ENCODE data around the gene TNFSF13. TPM values are rescaled to one million over a fixed set of nuclear protein-coding genes. Genes with fewer than 3 reads are reported as not detected.

TNFSF13 gene
- total and polyA plus RNA-seq, 2 experiments from 2014 or later = 3.9 to 7.4 TPM

- Histone ChIP-seq H3K9me3 (ENCODE audit: low read depth) (no peaks in the 10 kb centered on the region), H3K4me3 (peak overlapping the region; percentile 61), H3K27ac (no peak overlapping the region), H3K36me3 (peaks cover 27% of the 10 kb centered on the region), H3K4me1 (ENCODE audit: low read depth) (peaks cover 11% of the 10 kb centered on the region), H3K27me3 (no peaks in the 10 kb centered on the region)
- no peak for TF ChIP-seq CTCF (IDR thresholded peaks at IDR 0.05; ENCODE audit: low read depth, low read length)
- DNase-seq (ENCODE audit: low read depth in 1 of 2, low spot score in 1 of 2) = no peak
Observed at GRCh38 chr17:7563115-7563869, 4.7 kb downstream of the TNFSF13 start.

GRCh38 chr17:7569571-7569970 is 11.0 kb downstream of the TNFSF13 start:
- no peaks in the 10 kb centered on the region for H3K4me1 ChIP-seq (ENCODE audit: low read depth)
- H3K27me3 ChIP-seq = no peaks in the 10 kb centered on the region
- DNase-seq (ENCODE audit: low read depth in 1 of 2, low spot score in 1 of 2) = no peak
- TF ChIP-seq CTCF (IDR thresholded peaks at IDR 0.05; ENCODE audit: low read depth, low read length) = no peak
- no peak overlapping the region for H3K27ac ChIP-seq
- H3K36me3 ChIP-seq = peaks cover 24% of the 10 kb centered on the region
- H3K9me3 ChIP-seq (ENCODE audit: low read depth) = no peaks in the 10 kb centered on the region
- H3K4me3 ChIP-seq = no peak overlapping the region

- no peak overlapping the region for H3K27ac ChIP-seq
- DNase-seq (ENCODE audit: low read depth in 1 of 2, low spot score in 1 of 2) = no peak
- no peaks in the 10 kb centered on the region for H3K27me3 ChIP-seq
- TF ChIP-seq CTCF (IDR thresholded peaks at IDR 0.05; ENCODE audit: low read depth, low read length) = no peak
- H3K9me3 ChIP-seq (ENCODE audit: low read depth) = no peaks in the 10 kb centered on the region
- H3K36me3 ChIP-seq = peaks cover 25% of the 10 kb centered on the region
- H3K4me1 ChIP-seq (ENCODE audit: low read depth) = no peaks in the 10 kb centered on the region
- H3K4me3 ChIP-seq = no peak overlapping the region
Observed at GRCh38 chr17:7570351-7570750, 11.8 kb downstream of the TNFSF13 start.

- Histone ChIP-seq H3K4me1 (ENCODE audit: low read depth) (no peaks in the 10 kb centered on the region), H3K27me3 (no peaks in the 10 kb centered on the region), H3K4me3 (peak overlapping the region; percentile 33), H3K36me3 (peaks cover 39% of the 10 kb centered on the region), H3K27ac (peak overlapping the region; percentile 80), H3K9me3 (ENCODE audit: low read depth) (no peaks in the 10 kb centered on the region)
- no peak for TF ChIP-seq CTCF (IDR thresholded peaks at IDR 0.05; ENCODE audit: low read depth, low read length)
- DNase-seq (ENCODE audit: low read depth in 1 of 2, low spot score in 1 of 2) = no peak
Observed at GRCh38 chr17:7572338-7572587, 13.7 kb downstream of the TNFSF13 start.

- H3K4me3 ChIP-seq = peak overlapping the region; percentile 84
- H3K27ac ChIP-seq = peak overlapping the region; percentile 93
- H3K9me3 ChIP-seq (ENCODE audit: low read depth) = no peaks in the 10 kb centered on the region
- H3K4me1 ChIP-seq (ENCODE audit: low read depth) = no peaks in the 10 kb centered on the region
- no peaks in the 10 kb centered on the region for H3K27me3 ChIP-seq
- peaks cover 41% of the 10 kb centered on the region for H3K36me3 ChIP-seq
- peak; percentile 99 to 100 for DNase-seq (ENCODE audit: low read depth in 1 of 2, low spot score in 1 of 2)
- no peak for TF ChIP-seq CTCF (IDR thresholded peaks at IDR 0.05; ENCODE audit: low read depth, low read length)
Observed at GRCh38 chr17:7572588-7573323, 14.2 kb downstream of the TNFSF13 start.
